HG03139 (cell line): Measurements from ENCODE around the gene NOP56.

Experiments
- ATAC-seq: cut with Tn5 transposase; IDR thresholded peaks from one replicate; pipeline ENCODE4 v1.9.1; 2021; ENCODE audit not compliant: unreplicated experiment

Gene NOP56

GRCh38 chr20:2700913-2701620 is 48.6 kb downstream of the NOP56 start:
- ATAC-seq: no peak

DNA sequence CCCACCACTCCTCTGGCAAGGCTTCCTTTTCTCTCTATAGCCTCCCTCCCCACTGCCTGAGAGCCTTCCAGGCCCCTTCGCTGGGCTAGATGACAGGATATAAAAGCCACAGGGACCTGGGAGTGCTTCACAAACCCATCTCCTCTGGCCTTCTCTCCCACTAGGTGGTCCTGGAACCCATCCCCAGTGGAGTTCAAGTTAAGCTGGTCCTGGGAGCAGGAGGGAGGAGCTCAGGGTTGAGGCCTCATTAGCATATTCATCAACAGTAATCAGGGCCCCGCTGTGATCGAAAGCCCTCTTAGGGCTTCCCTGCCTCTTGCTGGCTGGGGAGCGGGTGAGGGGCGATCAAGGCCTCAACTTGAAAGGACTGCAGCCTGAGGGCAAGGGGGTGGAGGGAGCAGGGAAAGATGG is 49.2 kb downstream of the NOP56 start:
- no peak for ATAC-seq

DNA sequence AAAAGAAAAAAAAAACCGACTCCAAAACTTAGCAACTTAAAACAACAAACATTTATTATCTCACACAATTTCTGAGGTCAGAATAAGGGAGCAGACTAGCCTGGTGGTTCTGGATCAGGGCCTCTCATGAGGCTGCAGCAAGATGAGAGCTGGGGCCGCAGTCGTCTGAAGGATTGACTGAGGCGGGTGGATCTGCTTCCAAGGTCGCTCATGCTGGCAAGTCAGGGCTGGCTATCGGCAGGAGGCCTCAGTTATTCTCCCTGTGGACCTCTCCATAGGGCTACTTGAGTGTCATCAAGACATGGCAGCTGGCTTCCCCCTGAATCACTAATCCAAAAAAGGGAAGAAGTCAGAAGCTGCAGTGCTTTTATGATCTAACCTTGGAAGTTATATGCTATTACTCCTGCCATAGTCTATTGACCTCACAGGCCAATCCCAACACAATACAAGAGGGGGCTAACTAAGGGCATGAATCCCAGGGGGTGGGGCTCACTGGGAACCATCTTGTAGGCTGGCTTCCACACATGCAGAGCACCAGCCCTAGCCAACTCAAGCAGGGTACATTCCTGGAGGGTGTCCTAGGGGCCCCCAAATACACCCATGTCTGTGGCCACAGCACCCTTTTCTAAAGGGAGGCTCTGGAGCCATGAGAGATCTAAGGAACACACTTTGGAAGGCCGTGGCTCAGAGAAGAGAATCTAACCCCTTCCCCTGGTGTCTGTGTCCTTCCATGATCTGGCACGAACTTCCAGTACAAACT is 51.5 kb downstream of the NOP56 start:
- no peak for ATAC-seq

DNA sequence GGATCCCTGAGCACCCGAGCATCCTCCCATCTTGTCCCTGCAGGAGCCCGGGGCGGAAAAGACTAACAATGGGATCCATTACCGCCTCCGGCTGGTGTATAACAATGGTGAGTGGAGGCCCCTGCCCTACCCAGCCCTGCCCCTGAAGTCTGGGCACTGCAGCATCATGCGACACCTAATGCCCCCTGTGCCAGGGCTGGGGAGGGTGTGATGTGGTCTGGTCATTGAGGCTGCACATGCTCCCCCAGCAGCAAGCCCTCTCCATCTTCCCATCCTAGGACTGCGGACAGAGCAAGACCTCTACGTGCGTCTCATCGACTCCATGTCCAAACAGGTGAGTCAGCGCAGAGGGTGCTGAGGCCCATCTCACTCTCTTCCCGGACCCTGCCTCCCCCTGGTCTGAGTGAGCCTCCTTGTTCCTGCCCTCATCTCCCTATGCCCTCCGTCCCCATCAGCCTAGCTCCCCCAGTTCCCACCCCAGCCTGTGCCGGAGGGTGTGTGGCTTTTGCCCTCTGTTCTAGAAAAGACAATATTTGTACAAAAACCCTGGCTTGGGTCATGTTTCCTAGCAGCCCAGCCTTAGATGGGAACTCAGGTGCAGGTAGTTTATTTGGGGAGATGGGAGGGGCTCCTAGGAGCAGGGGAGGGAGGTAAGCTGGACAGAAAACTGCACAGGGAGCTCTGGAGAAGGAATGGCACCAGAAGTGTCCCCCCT is 53.7 kb downstream of the NOP56 start:
- no peak for ATAC-seq

DNA sequence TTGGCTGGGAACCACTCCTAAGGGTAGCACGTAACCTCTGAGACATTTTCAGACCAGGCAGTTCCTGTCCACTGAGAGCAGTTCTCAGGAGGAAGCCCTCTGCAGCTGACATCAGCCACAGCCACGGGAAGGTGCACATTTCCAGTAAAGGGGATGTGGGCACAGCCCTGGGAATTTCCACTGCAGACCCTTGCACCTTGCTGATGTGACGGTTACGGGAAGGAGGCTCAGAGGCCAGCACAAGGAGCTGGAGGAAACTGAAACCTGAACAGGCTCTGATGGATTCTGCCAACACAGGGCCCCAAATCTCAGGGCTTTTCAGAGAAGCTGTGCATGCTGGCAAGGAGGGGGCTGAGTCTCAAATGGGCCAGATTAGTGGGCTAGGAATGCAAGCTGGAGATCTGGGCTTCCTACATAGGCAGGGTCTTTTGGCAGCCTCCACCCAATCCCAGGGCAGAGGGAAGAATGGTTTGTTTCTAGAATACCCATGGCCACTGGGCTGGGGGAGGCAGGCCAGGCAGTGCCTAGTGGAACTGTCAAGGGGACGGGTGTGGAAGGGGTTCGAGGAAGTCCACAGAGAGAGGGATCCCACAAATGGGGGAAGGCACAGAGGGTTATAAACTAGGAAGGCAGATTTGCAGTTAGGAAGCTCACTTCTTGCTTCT is 54.4 kb downstream of the NOP56 start:
- no peak for ATAC-seq

- no peak for ATAC-seq
Measured at GRCh38 chr20:2707353-2708072, 55.1 kb downstream of the NOP56 start.
